ENCODE data around the gene COL16A1.

Gene COL16A1

DNA sequence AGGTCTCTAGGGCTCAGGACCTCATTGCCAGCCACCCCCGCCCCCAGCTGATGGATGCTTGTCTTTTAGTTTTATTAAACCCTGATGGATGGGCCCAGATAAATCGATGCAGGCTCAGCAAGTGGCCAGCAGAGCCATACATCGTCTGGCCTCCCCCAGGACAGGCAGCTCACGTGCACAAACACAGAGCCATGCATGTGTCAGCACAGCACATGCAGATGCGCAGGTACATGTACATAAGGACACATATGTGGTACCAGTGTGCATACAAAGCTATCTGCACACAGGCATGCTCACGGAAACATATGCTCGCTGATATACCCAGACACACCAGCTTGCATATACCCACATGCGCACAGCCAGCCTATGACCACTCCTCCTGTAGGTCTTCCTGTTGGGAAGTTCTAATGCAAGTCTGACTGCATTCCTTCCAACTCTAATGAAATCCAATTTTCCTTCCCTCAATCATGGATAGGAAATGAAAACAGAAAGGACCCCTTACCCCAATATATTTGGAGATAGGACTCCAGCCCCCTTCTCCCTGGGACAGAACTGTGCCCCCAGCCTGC lies 897 bp downstream of the COL16A1 start:
- Histone ChIP-seq H3K36me3 (ENCODE audit: insufficient read depth, low read length) (no peaks in the 10 kb centered on the region), H3K9ac (ENCODE audit: low read depth, low read length) (no peak overlapping the region), H3K9me3 (ENCODE audit: insufficient read depth, low read length, severe bottlenecking) (no peaks in the 10 kb centered on the region), H4K20me1 (ENCODE audit: insufficient read depth, low read length) (no peaks in the 10 kb centered on the region; the same call in 1 of the 2 replicates), H3K4me1 (ENCODE audit: insufficient read depth, low read length) (peaks cover 8% of the 10 kb centered on the region), H3K27ac (ENCODE audit: low read length) (no peak overlapping the region), H3K4me3 (ENCODE audit: low read depth in 1 of 2, low read length in 2 of 2) (no peak overlapping the region), H3K79me2 (ENCODE audit: insufficient read depth, low read length) (no peaks in the 10 kb centered on the region), H3K4me2 (ENCODE audit: insufficient read depth, low read length) (no peak overlapping the region), H2AFZ (ENCODE audit: low read depth, low read length) (no peak overlapping the region), H3K27me3 (ENCODE audit: insufficient read depth, low read length, poor library complexity) (no peaks in the 10 kb centered on the region)
- DNase-seq = no peak
- no peak for ATAC-seq (ENCODE audit: insufficient read depth, low read depth)
- TF ChIP-seq, protein P1, sequence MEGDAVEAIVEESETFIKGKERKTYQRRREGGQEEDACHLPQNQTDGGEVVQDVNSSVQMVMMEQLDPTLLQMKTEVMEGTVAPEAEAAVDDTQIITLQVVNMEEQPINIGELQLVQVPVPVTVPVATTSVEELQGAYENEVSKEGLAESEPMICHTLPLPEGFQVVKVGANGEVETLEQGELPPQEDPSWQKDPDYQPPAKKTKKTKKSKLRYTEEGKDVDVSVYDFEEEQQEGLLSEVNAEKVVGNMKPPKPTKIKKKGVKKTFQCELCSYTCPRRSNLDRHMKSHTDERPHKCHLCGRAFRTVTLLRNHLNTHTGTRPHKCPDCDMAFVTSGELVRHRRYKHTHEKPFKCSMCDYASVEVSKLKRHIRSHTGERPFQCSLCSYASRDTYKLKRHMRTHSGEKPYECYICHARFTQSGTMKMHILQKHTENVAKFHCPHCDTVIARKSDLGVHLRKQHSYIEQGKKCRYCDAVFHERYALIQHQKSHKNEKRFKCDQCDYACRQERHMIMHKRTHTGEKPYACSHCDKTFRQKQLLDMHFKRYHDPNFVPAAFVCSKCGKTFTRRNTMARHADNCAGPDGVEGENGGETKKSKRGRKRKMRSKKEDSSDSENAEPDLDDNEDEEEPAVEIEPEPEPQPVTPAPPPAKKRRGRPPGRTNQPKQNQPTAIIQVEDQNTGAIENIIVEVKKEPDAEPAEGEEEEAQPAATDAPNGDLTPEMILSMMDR (IDR thresholded peaks at IDR 0.05; ENCODE audit: borderline replicate concordance, extremely low read depth, low read length, poor library complexity, severe bottlenecking) = no peak
- no peak for TF ChIP-seq EZH2 (IDR thresholded peaks at IDR 0.05; ENCODE audit: borderline replicate concordance, low read depth, low read length, severe bottlenecking)

DNA sequence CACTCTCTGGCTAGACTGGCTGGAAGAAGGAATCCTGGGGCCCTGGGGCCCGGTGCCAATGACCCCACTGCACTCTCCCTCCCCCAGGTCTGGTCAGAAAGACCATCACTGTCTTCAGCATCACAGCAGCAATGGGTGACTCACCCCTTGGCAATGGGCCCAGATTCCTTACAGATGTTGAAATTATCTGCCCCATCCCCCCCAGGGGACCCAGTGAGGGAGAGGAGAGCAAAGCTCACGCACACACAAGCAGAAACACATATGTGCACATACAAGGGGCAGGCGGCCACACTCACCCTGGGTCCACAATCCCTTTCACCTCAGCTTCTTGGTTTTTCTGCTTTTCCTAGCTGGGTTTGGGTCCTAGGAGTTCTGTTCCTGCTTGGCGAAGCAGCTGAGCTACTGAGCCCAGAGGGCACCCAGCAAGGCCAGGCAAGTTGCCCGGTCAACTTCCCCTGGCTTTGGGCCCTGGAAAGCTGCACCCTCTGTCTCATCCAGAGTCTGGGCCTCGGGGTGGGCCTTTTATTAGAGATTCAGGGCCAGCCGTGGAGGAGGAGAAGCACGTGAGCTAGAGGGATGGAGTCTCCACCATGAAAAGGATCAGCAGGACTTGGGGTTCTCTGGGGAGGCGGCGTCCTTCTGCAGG lies 2.6 kb downstream of the COL16A1 start:
- no peak overlapping the region for H3K9ac ChIP-seq (ENCODE audit: low read depth, low read length)

DNA sequence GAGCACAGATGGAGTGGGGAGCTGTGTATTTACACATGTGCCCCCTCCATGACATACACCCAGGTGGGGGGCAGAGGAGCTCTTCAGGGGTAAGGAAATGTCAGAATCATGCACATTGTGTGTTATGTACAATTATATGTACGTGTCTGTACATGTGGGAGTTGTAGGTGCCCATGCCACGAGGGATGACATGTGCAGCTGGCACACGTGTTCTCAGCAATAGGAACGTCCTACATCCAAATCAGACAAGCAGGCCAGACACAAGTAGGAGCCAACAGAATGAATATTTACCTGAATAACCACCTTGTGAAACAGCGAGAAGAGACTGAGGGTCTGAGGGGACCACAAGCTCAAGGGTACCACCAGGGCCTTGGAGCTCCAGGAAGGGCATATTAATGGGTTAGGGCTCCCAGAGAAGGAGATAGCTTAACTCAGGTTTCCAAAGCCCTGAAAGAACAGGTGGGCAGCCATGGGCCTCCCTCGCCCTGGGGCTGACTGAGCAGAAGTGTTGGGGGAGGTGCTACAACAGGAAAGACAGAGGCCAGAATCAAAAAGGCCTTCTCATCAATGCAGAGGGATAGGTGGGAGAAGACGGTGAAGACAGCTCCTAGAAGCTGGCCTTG lies 3.2 kb downstream of the COL16A1 start:
- H3K9ac ChIP-seq (ENCODE audit: low read depth, low read length) = no peak overlapping the region
- no peaks in the 10 kb centered on the region for H3K9me3 ChIP-seq (ENCODE audit: insufficient read depth, low read length, severe bottlenecking)
- H3K79me2 ChIP-seq (ENCODE audit: insufficient read depth, low read length) = no peaks in the 10 kb centered on the region
- no peak overlapping the region for H3K27ac ChIP-seq (ENCODE audit: low read length)
- H3K4me2 ChIP-seq (ENCODE audit: insufficient read depth, low read length) = no peak overlapping the region
- ATAC-seq (ENCODE audit: insufficient read depth, low read depth) (no peak), DNase-seq (no peak)
- TF ChIP-seq EZH2 (IDR thresholded peaks at IDR 0.05; ENCODE audit: borderline replicate concordance, low read depth, low read length, severe bottlenecking) = no peak
- TF ChIP-seq, protein P1 (IDR thresholded peaks at IDR 0.05; ENCODE audit: borderline replicate concordance, extremely low read depth, low read length, poor library complexity, severe bottlenecking) = no peak
- no peaks in the 10 kb centered on the region; the same call in 1 of the 2 replicates for H4K20me1 ChIP-seq (ENCODE audit: insufficient read depth, low read length)
- no peak overlapping the region for H3K4me3 ChIP-seq (ENCODE audit: low read depth in 1 of 2, low read length in 2 of 2)
- H2AFZ ChIP-seq (ENCODE audit: low read depth, low read length) = no peak overlapping the region
- H3K27me3 ChIP-seq (ENCODE audit: insufficient read depth, low read length, poor library complexity) = no peaks in the 10 kb centered on the region
- H3K36me3 ChIP-seq (ENCODE audit: insufficient read depth, low read length) = no peaks in the 10 kb centered on the region
- H3K4me1 ChIP-seq (ENCODE audit: insufficient read depth, low read length) = peaks cover 8% of the 10 kb centered on the region

More for the DNA sequence above, 2.6 kb downstream of the COL16A1 start:
- Histone ChIP-seq H3K27me3 (ENCODE audit: insufficient read depth, low read length, poor library complexity) (no peaks in the 10 kb centered on the region), H3K9me3 (ENCODE audit: insufficient read depth, low read length, severe bottlenecking) (no peaks in the 10 kb centered on the region), H3K4me2 (ENCODE audit: insufficient read depth, low read length) (no peak overlapping the region), H3K4me1 (ENCODE audit: insufficient read depth, low read length) (peaks cover 8% of the 10 kb centered on the region), H3K36me3 (ENCODE audit: insufficient read depth, low read length) (no peaks in the 10 kb centered on the region), H4K20me1 (ENCODE audit: insufficient read depth, low read length) (no peaks in the 10 kb centered on the region; the same call in 1 of the 2 replicates), H3K79me2 (ENCODE audit: insufficient read depth, low read length) (no peaks in the 10 kb centered on the region), H3K27ac (ENCODE audit: low read length) (no peak overlapping the region), H2AFZ (ENCODE audit: low read depth, low read length) (no peak overlapping the region), H3K4me3 (ENCODE audit: low read depth in 1 of 2, low read length in 2 of 2) (no peak overlapping the region)
- DNase-seq (peak; percentile 39), ATAC-seq (ENCODE audit: insufficient read depth, low read depth) (no peak)
- TF ChIP-seq EZH2 (IDR thresholded peaks at IDR 0.05; ENCODE audit: borderline replicate concordance, low read depth, low read length, severe bottlenecking) = no peak
- TF ChIP-seq, protein P1 (IDR thresholded peaks at IDR 0.05; ENCODE audit: borderline replicate concordance, extremely low read depth, low read length, poor library complexity, severe bottlenecking) = no peak
